A549 (cell line): ENCODE data around the gene KLHL36. TPM values are rescaled to one million over a fixed set of nuclear protein-coding genes. Genes with fewer than 3 reads are reported as not detected.
A peak's percentile ranks its signal among the peaks of the same experiment; 100 is the strongest.

Experiments
- ATAC-seq, 2 experiments: fragments of 200-7000 bp in 1 of 2; fragments of >200 bp in 1 of 2; cut with Nextera tagmentation in 1 of 2; cut with Tn5 transposase in 1 of 2; 3 replicates each; pipeline versions ENCODE4 v1.8.0 to v1.9.1; 2018 to 2020; ENCODE audit warnings: mild to moderate bottlenecking in 1 of 2, moderate library complexity in 1 of 2
- CTCF ChIA-PET: fragments of 300-600 bp; sonication (Branson Sonifier 250); formaldehyde crosslinking; extraction: SDS; loops from one replicate; lab custom pipeline; 2021; ENCODE audit warnings: antibody characterized with exemption, inconsistent platforms; lab: Yijun Ruan, JAX
- POLR2A ChIA-PET: fragments of 350-600 bp; formaldehyde crosslinking; extraction: SDS; loops from one replicate; lab custom pipeline; 2021; ENCODE audit warnings: antibody characterized with exemption, inconsistent platforms; lab: Yijun Ruan, JAX
- DNase-seq, 2 experiments: peaks; one replicate each; pipeline versions ENCODE4 v3.0.0 to v3.0.0-alpha.2; 2011 to 2016; ENCODE audit warnings: low read depth in 1 of 2, low spot score in 1 of 2
- FAIRE-seq: peaks from 2 replicates; lab custom pipeline; 2011; peaks lifted over from hg19 to GRCh38; lab: Jason Lieb, UNC
- H3K27ac ChIP-seq, 2 experiments: fragments of >200 bp; sonication (Bioruptor Twin); formaldehyde crosslinking; 3 replicates each; pipeline ENCODE4 v1.5.1; 2016 to 2017
- H3K4me1 ChIP-seq: fragments of >200 bp; sonication (Bioruptor Twin); formaldehyde crosslinking; 3 replicates; pipeline ENCODE4 v1.6.1; 2016
- H3K4me2 ChIP-seq: fragments of >200 bp; sonication (Bioruptor Twin); formaldehyde crosslinking; 3 replicates; pipeline ENCODE4 v1.6.1; 2016
- H3K4me3 ChIP-seq: fragments of >200 bp; sonication (Bioruptor Twin); formaldehyde crosslinking; 3 replicates; pipeline ENCODE4 v1.5.1; 2016
- H3K9me3 ChIP-seq: fragments of >200 bp; sonication (Bioruptor Twin); formaldehyde crosslinking; 3 replicates; pipeline ENCODE4 v1.6.1; 2016
- CEBPB ChIP-seq, 2 experiments: fragments of >200 bp in 1 of 2; sonication (Bioruptor Twin) in 1 of 2; formaldehyde crosslinking in 1 of 2; IDR thresholded peaks; 2 replicates each; pipeline ENCODE4 v1.6.1; 2012 to 2016
- ELK1 ChIP-seq: fragments of 150-350 bp; IDR thresholded peaks from 2 replicates; pipeline ENCODE4 v1.6.1; 2014; ENCODE audit warnings: low read depth, mild to moderate bottlenecking, low read length
- ESRRA ChIP-seq: fragments of 150-350 bp; IDR thresholded peaks from 2 replicates; pipeline ENCODE4 v1.6.1; 2014; ENCODE audit warnings: mild to moderate bottlenecking, low read length, borderline replicate concordance
- FOXS1 ChIP-seq: fragments of 250-450 bp; sonication (Bioruptor Pico); IDR thresholded peaks from 2 replicates; pipeline ENCODE4 v1.5.0; 2020; ENCODE audit warnings: mild to moderate bottlenecking, moderate library complexity
- HMGXB4 ChIP-seq: fragments of 250-450 bp; sonication (Bioruptor Pico); IDR thresholded peaks from 2 replicates; pipeline ENCODE4 v1.5.0; 2021; ENCODE audit warnings: mild to moderate bottlenecking, moderate library complexity, borderline replicate concordance
- HOXB13 ChIP-seq: fragments of 250-450 bp; sonication (Bioruptor Pico); IDR thresholded peaks from 2 replicates; pipeline ENCODE4 v1.5.0; 2020; ENCODE audit warnings: low read depth, mild to moderate bottlenecking, moderate library complexity
- MAFK ChIP-seq: fragments of 450-650 bp; IDR thresholded peaks from 2 replicates; pipeline ENCODE4 v1.6.1; 2014; ENCODE audit not compliant: partially characterized antibody
- MAZ ChIP-seq: fragments of 150-350 bp; IDR thresholded peaks from 2 replicates; pipeline ENCODE4 v1.6.1; 2014; ENCODE audit warnings: antibody characterized with exemption, low read depth, low read length, borderline replicate concordance
- NR3C1 ChIP-seq: fragments of >200 bp; sonication (Bioruptor Twin); formaldehyde crosslinking; IDR thresholded peaks from 3 replicates; pipeline ENCODE4 v1.6.1; 2017
- PBX3 ChIP-seq: IDR thresholded peaks from 2 replicates; pipeline ENCODE4 v1.6.1; 2012
- REST ChIP-seq: fragments of 200-600 bp; sonication (generic); IDR thresholded peaks from 2 replicates; pipeline ENCODE4 v1.6.1; 2016; ENCODE audit warnings: antibody characterized with exemption, mild to moderate bottlenecking, moderate library complexity
- RNF2 ChIP-seq: fragments of 200-600 bp; sonication (generic); IDR thresholded peaks from 2 replicates; pipeline ENCODE4 v1.6.1; 2016; ENCODE audit warnings: low read depth, mild to moderate bottlenecking, antibody characterized with exemption, moderate library complexity, borderline replicate concordance
- USF2 ChIP-seq: fragments of 450-650 bp; IDR thresholded peaks from 2 replicates; pipeline ENCODE4 v1.6.1; 2014; ENCODE audit warnings: antibody characterized with exemption
- ZNF302 ChIP-seq: fragments of 250-450 bp; sonication (Bioruptor Pico); IDR thresholded peaks from 2 replicates; pipeline ENCODE4 v1.9.0; 2021; ENCODE audit warnings: inconsistent platforms, mild to moderate bottlenecking, moderate library complexity
- WGBS: methylation state at CpG from one replicate; pipeline ENCODE4 v1.1.6; 2017; ENCODE audit errors: missing lambda C conversion rate; 5-methylcytosine and 5-hydroxymethylcytosine counted together
- polyA plus RNA-seq, 4 experiments: library from polyadenylated mRNA; depleted of rRNA in 3 of 4; stranded (reverse); fragments of >200 nt; fragmentation: RNase III in 1 of 4; extraction: RNeasy Plus Mini Kit Qiagen cat#74134 plus additional on column Dnase treatment in 1 of 4; gene quantifications; 2 replicates in 3 of 4; 3 replicates in 1 of 4; pipeline ENCODE4 v1.2.3, GENCODE V29; 2011 to 2017

Gene KLHL36
- polyA plus RNA-seq, 2 of the 4 experiments (the other 2 are of a cell fraction): 20.0 to 21.0 TPM

- H3K9me3 ChIP-seq: 0 out of 3 replicates have a peak, but pooled peaks cover 2% of the 10 kb centered on the region
- CTCF ChIA-PET: interaction anchor here (0.8 to 2.5 kb wide), 6 partner anchors 11 to 154 kb away, joined by 3 to 16 read pairs (median 6); no protein-coding TSS in a partner anchor
- peak overlapping the region; percentile 84 to 95 for H3K27ac ChIP-seq
- POLR2A ChIA-PET: interaction anchor here (1.6 kb wide), 1 partner anchor 18 kb away, joined by 10 read pairs; no protein-coding TSS in a partner anchor
- peak overlapping the region; percentile 92 for H3K4me2 ChIP-seq
- no peak for FAIRE-seq
- peaks cover 73% of the 10 kb centered on the region for H3K4me1 ChIP-seq
- DNase-seq: no peak
- no peak overlapping the region for H3K4me3 ChIP-seq
- WGBS: 84% methylated on average over 25 of the region's 25 CpGs
- ATAC-seq: no peak
- TF ChIP-seq RNF2 (no peak), CEBPB (IDR thresholded peaks at IDR 0.05) (no peak), MAFK (no peak), ESRRA (no peak), FOXS1 (CRISPR knock-in tag) (no peak), HOXB13 (CRISPR knock-in tag) (no peak), PBX3 (no peak), ZNF302 (CRISPR knock-in tag) (no peak), HMGXB4 (CRISPR knock-in tag) (no peak), USF2 (no peak), REST (no peak), ELK1 (no peak), NR3C1 (no peak), MAZ (no peak)
- TF ChIP-seq, all 56 proteins: peak for 0
Measured at GRCh38 chr16:84600343-84601229, 47.7 kb upstream of the KLHL36 start.
